ENCODE measurements around the gene PRDM16.

DNA sequence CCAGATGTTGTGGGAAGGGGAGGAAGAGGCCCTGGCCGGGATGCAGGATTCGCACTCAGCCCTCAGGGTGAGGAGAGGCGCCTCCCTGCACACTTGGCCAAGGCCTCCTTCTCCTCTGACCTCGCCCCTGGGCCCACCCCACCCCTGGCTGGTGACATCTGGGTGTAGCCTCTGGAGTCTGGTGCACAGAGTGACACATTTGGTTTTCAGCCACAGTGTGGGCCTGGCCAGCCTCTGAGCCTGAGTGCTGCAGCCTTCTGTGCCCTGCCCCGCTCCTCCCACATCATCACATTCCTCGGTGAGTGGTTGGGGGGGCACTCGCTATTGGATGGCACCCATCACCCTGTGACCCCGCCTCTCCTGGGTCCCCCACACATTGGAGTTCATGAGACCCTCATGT is 45.8 kb downstream of the PRDM16 start:
- no peak for TF ChIP-seq CTCF (IDR thresholded peaks at IDR 0.05)
- no peak for TF ChIP-seq POLR2A (IDR thresholded peaks at IDR 0.05)

Measured in thyroid gland (tissue), 4 donors.